ENCODE results near the gene DCTN3.

DNA sequence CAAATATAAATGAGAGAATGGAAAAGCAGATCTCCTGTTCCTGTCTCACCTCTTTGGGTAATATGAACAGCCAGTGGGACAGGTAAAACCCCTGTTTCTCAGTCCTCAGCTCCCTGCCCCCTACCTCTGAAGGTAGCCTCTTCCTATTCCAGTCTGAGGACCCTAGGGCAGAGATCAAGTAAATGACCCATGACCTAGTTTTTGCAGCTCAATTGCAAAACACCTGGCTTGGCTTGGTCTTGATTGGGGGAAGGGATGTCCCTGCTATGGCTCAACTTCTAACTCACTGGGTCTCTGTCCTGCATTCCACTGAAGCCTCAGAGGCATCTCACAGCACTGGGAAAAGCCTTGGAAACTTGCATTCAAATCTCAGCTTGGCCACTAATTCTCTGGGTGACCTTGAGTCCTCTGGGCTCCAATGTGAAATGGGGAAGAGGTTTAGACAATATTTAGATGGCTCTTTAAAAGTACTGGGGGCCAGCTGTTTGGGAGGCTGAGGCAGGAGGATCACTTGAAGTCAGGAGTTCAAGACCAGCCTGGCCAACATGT lies 24.5 kb upstream of the DCTN3 start:
- TF ChIP-seq GATA3 (IDR thresholded peaks at IDR 0.05; ENCODE audit: low read depth, low read length) (no peak), GATA2 (IDR thresholded peaks at IDR 0.05; ENCODE audit: low read depth, low read length) (no peak)
